DMS114 treated with DMSO at 0.1 percent for 48 hours (cell line): ENCODE results near the gene DPP10.
"Not testable (repeated sequence)": the region's sequence is repeated elsewhere in the genome, so short reads cannot be mapped to it uniquely, and the experiment has no call there.

Experiments
- DNase-seq: peaks from one replicate; lab custom pipeline; 2025; ENCODE audit not compliant: unreplicated experiment; lab: John Stamatoyannopoulos, UW

DPP10 gene

GRCh38 chr2:114507744-114508143 is 65.3 kb downstream of the DPP10 start:
- no peak for DNase-seq

GRCh38 chr2:114515882-114516281 is 73.4 kb downstream of the DPP10 start:
- DNase-seq, result no peak

GRCh38 chr2:114517580-114517979 is 75.1 kb downstream of the DPP10 start:
- no peak for DNase-seq

GRCh38 chr2:114518738-114519137 is 76.3 kb downstream of the DPP10 start:
- DNase-seq, result no peak

- DNase-seq, result not testable (repeated sequence)
Measured at GRCh38 chr2:114522612-114523011, 80.2 kb downstream of the DPP10 start.

- no peak for DNase-seq
Measured at GRCh38 chr2:114525955-114526354, 83.5 kb downstream of the DPP10 start.

GRCh38 chr2:114526841-114527240 is 84.4 kb downstream of the DPP10 start:
- no peak for DNase-seq

GRCh38 chr2:114527330-114527983 is 85.0 kb downstream of the DPP10 start:
- DNase-seq, result no peak

- no peak for DNase-seq
Measured at GRCh38 chr2:114534116-114535084, 92.0 kb downstream of the DPP10 start.

- DNase-seq, result no peak
Measured at GRCh38 chr2:114537777-114538176, 95.3 kb downstream of the DPP10 start.

GRCh38 chr2:114542695-114543094 is 100.3 kb downstream of the DPP10 start:
- no peak for DNase-seq

- no peak for DNase-seq
Measured at GRCh38 chr2:114543236-114543766, 100.9 kb downstream of the DPP10 start.

GRCh38 chr2:114545052-114545451 is 102.6 kb downstream of the DPP10 start:
- no peak for DNase-seq

GRCh38 chr2:114546531-114546930 is 104.1 kb downstream of the DPP10 start:
- DNase-seq, result no peak

- no peak for DNase-seq
Measured at GRCh38 chr2:114548151-114548550, 105.7 kb downstream of the DPP10 start.

- no peak for DNase-seq
Measured at GRCh38 chr2:114550364-114550763, 107.9 kb downstream of the DPP10 start.

- DNase-seq, result peak; percentile 15
Measured at GRCh38 chr2:114550895-114551793, 108.7 kb downstream of the DPP10 start.

GRCh38 chr2:114553027-114553426 is 110.6 kb downstream of the DPP10 start:
- no peak for DNase-seq

- DNase-seq, result no peak
Measured at GRCh38 chr2:114569166-114569565, 126.7 kb downstream of the DPP10 start.

- no peak for DNase-seq
Measured at GRCh38 chr2:114577657-114578056, 135.2 kb downstream of the DPP10 start.

GRCh38 chr2:114579542-114579941 is 137.1 kb downstream of the DPP10 start:
- no peak for DNase-seq
